Right lobe of liver (tissue), 6 donors: ENCODE data around the gene MOCOS. TPM values are rescaled to one million over a fixed set of nuclear protein-coding genes. Genes with fewer than 3 reads are reported as not detected.

Experiments
- ATAC-seq, 4 donors: fragments of 200-7000 bp; cut with Tn5 transposase; one replicate each; pipeline ENCODE4 v1.9.1; 2020; ENCODE audit warnings: mild to moderate bottlenecking in 4 of 4, moderate library complexity in 4 of 4
- DNase-seq, 3 donors: peaks; one replicate each; pipeline ENCODE4 v3.0.0-alpha.2; 2020
- H3K27ac ChIP-seq, 3 donors: fragments of 200-600 bp; one replicate each; pipeline ENCODE4 v1.8.0; 2022
- H3K27me3 ChIP-seq, 2 donors: fragments of 200-600 bp; one replicate each; pipeline ENCODE4 v1.8.0; 2022
- H3K36me3 ChIP-seq, 4 donors: fragments of 200-600 bp; sonication (generic) in 1 of 4; one replicate each; pipeline versions ENCODE4 v1.5.1 to v1.8.0; 2017 to 2022; ENCODE audit warnings: control low read depth in 1 of 4
- H3K4me1 ChIP-seq, 4 donors: fragments of 200-600 bp; sonication (generic) in 1 of 4; one replicate each; pipeline versions ENCODE4 v1.5.1 to v1.8.0; 2017 to 2022; ENCODE audit warnings: control low read depth in 1 of 4
- H3K4me3 ChIP-seq, 3 donors: fragments of 200-600 bp; one replicate each; pipeline ENCODE4 v1.8.0; 2022
- H3K9me3 ChIP-seq, 4 donors: fragments of 200-600 bp; sonication (generic) in 1 of 4; one replicate each; pipeline versions ENCODE4 v1.5.1 to v1.8.0; 2017 to 2022; ENCODE audit warnings: control low read depth in 1 of 4
- CTCF ChIP-seq, 4 donors: fragments of 200-600 bp in 3 of 4; fragments of 450-650 bp in 1 of 4; IDR thresholded peaks; one replicate each; pipeline versions ENCODE4 v1.5.1 to v1.8.0; 2016 to 2022; ENCODE audit warnings: antibody characterized with exemption in 4 of 4, mild to moderate bottlenecking in 2 of 4
- POLR2A ChIP-seq: fragments of 450-650 bp; IDR thresholded peaks from one replicate; pipeline ENCODE4 v1.6.1; 2017; ENCODE audit warnings: antibody characterized with exemption, mild to moderate bottlenecking
- WGBS: methylation state at CpG from one replicate; pipeline ENCODE4 v1.1.6; 2018; ENCODE audit warnings: low coverage, low lambda C conversion rate; ENCODE audit not compliant: insufficient coverage; ENCODE audit errors: missing lambda C conversion rate; 5-methylcytosine and 5-hydroxymethylcytosine counted together
- intact Hi-C, 2 donors: fragments of 100-400 bp; cut with DNase I; formaldehyde crosslinking; loops; one replicate each; pipeline versions ENCODE4 v1.11.2 to v1.14.1; 2022
- total RNA-seq, 6 experiments: library from RNA; depleted of rRNA in 2 of 6; stranded (reverse); fragments of >200 nt in 2 of 6; fragmentation: NEBNext Ultra II Directional in 3 of 6; extraction: Animal tissue kit (Norgen Biotek cat#: 25700) in 3 of 6; gene quantifications; one replicate each; pipeline versions ENCODE4 v1.1.0 to v1.2.4, GENCODE V29; 2016 to 2023
- donor health status: DM: no; HTN: yes; CAD: no.
- donor health status: DM: no; HTN: no; CAD: no.
- donor health status: DM: no; HTN: no; CAD: no.
- donor health status: DM: no; HTN: yes; CAD: no.
- donor health status: DM: no; HTN: yes; CAD: no.

The MOCOS gene
- total RNA-seq, 6 experiments from 2014 or later, result 12.2 to 35.2 (median 25.2) TPM

- Histone ChIP-seq H3K27me3 (no peaks in the 10 kb centered on the region), H3K36me3 (peaks cover 0 to 6% (median 2%) of the 10 kb centered on the region in 4 donors), H3K4me3 (no peak overlapping the region), H3K9me3 (no peaks in the 10 kb centered on the region), H3K4me1 (no peaks in the 10 kb centered on the region), H3K27ac (no peak overlapping the region)
- ATAC-seq, result no peak
- intact Hi-C loops, result no loop called here
- peak in 1 of 3 donors; percentile 10 for DNase-seq
- no peak for TF ChIP-seq POLR2A
- TF ChIP-seq CTCF (IDR thresholded peaks at IDR 0.05), result no peak
Measured at GRCh38 chr18:36197511-36198166, 10.3 kb downstream of the MOCOS start.

GRCh38 chr18:36199691-36200295 is 12.5 kb downstream of the MOCOS start:
- WGBS, result 82% methylated on average over 3 of the region's 22 CpGs
- no peak overlapping the region for H3K27ac ChIP-seq

GRCh38 chr18:36200354-36200771 is 13.1 kb downstream of the MOCOS start:
- intact Hi-C loops, result no loop called here
- no peak for DNase-seq
- H3K9me3 ChIP-seq, result no peaks in the 10 kb centered on the region
- no peaks in the 10 kb centered on the region for H3K4me1 ChIP-seq
- H3K27ac ChIP-seq, result no peak overlapping the region
- H3K36me3 ChIP-seq, result peaks cover 0 to 13% (median 2%) of the 10 kb centered on the region in 4 donors
- peak in 1 of 4 donors; percentile 35 for ATAC-seq
- no peaks in the 10 kb centered on the region for H3K27me3 ChIP-seq
- H3K4me3 ChIP-seq, result no peak overlapping the region
- TF ChIP-seq POLR2A, result no peak
- TF ChIP-seq CTCF (IDR thresholded peaks at IDR 0.05), result no peak

More at GRCh38 chr18:36199691-36200295, 12.5 kb downstream of the MOCOS start:
- Histone ChIP-seq H3K36me3 (peaks cover 0 to 13% (median 2%) of the 10 kb centered on the region in 4 donors), H3K9me3 (no peaks in the 10 kb centered on the region), H3K4me3 (no peak overlapping the region), H3K27me3 (no peaks in the 10 kb centered on the region), H3K4me1 (no peaks in the 10 kb centered on the region)
- TF ChIP-seq CTCF (IDR thresholded peaks at IDR 0.05), result no peak
- no peak for TF ChIP-seq POLR2A
- intact Hi-C loops, result no loop called here
- peak in 1 of 3 donors; percentile 38 for DNase-seq
- no peak for ATAC-seq

- 76% methylated on average over 2 of the region's 2 CpGs for WGBS
- no peak for DNase-seq
- no peak for TF ChIP-seq CTCF (IDR thresholded peaks at IDR 0.05)
- no peak for TF ChIP-seq POLR2A
Measured at GRCh38 chr18:36201765-36202164, 14.5 kb downstream of the MOCOS start.

More at GRCh38 chr18:36201765-36202164, 14.5 kb downstream of the MOCOS start:
- no peak overlapping the region for H3K4me3 ChIP-seq
- H3K4me1 ChIP-seq, result no peaks in the 10 kb centered on the region
- H3K27me3 ChIP-seq, result no peaks in the 10 kb centered on the region
- no peaks in the 10 kb centered on the region for H3K9me3 ChIP-seq
- ATAC-seq, result no peak
- H3K36me3 ChIP-seq, result peaks cover 0 to 15% (median 2%) of the 10 kb centered on the region in 4 donors
- intact Hi-C loops, result no loop called here
- no peak overlapping the region for H3K27ac ChIP-seq
